ENCODE measurements around the gene STAB2.

Gene STAB2

GRCh38 chr12:103677341-103677740 is 90.3 kb downstream of the STAB2 start:
- no peaks in the 10 kb centered on the region for H3K27me3 ChIP-seq (replicated peaks)
- in situ Hi-C loops (cut with HindIII; ENCODE audit: low pct_ligation_motif_present, low sequenced_read_pairs) = no loop called here
- TF ChIP-seq CTCF (IDR thresholded peaks at IDR 0.05; ENCODE audit: low read depth, low read length, missing control alignments) = no peak
- no peak for DNase-seq
- H3K27ac ChIP-seq = no peak overlapping the region
- no peaks in the 10 kb centered on the region for H3K36me3 ChIP-seq (replicated peaks)
- H3K4me3 ChIP-seq (ENCODE audit: low read depth, low read length) = no peak overlapping the region

- Histone ChIP-seq H3K27ac (no peak overlapping the region), H3K4me3 (ENCODE audit: low read depth, low read length) (no peak overlapping the region), H3K36me3 (replicated peaks) (no peaks in the 10 kb centered on the region), H3K27me3 (replicated peaks) (no peaks in the 10 kb centered on the region)
- in situ Hi-C loops (cut with HindIII; ENCODE audit: low pct_ligation_motif_present, low sequenced_read_pairs) = no loop called here
- no peak for DNase-seq
- TF ChIP-seq CTCF (IDR thresholded peaks at IDR 0.05; ENCODE audit: low read depth, low read length, missing control alignments) = no peak
These were observed 90.8 kb downstream of the STAB2 start for GRCh38 chr12:103677905-103678304.

GRCh38 chr12:103679421-103680170 is 92.5 kb downstream of the STAB2 start:
- TF ChIP-seq CTCF (IDR thresholded peaks at IDR 0.05; ENCODE audit: low read depth, low read length, missing control alignments) = no peak
- Histone ChIP-seq H3K4me3 (ENCODE audit: low read depth, low read length) (no peak overlapping the region), H3K36me3 (replicated peaks) (no peaks in the 10 kb centered on the region), H3K27ac (no peak overlapping the region), H3K27me3 (replicated peaks) (no peaks in the 10 kb centered on the region)
- DNase-seq = no peak
- in situ Hi-C loops (cut with HindIII; ENCODE audit: low pct_ligation_motif_present, low sequenced_read_pairs) = no loop called here

- Histone ChIP-seq H3K27ac (no peak overlapping the region), H3K27me3 (replicated peaks) (no peaks in the 10 kb centered on the region), H3K36me3 (replicated peaks) (no peaks in the 10 kb centered on the region), H3K4me3 (ENCODE audit: low read depth, low read length) (no peak overlapping the region)
- no peak for DNase-seq
- in situ Hi-C loops (cut with HindIII; ENCODE audit: low pct_ligation_motif_present, low sequenced_read_pairs) = no loop called here
- TF ChIP-seq CTCF (IDR thresholded peaks at IDR 0.05; ENCODE audit: low read depth, low read length, missing control alignments) = no peak
These were observed 93.6 kb downstream of the STAB2 start for GRCh38 chr12:103680591-103681141.

- Histone ChIP-seq H3K36me3 (replicated peaks) (no peaks in the 10 kb centered on the region), H3K4me3 (ENCODE audit: low read depth, low read length) (no peak overlapping the region), H3K27ac (no peak overlapping the region), H3K27me3 (replicated peaks) (no peaks in the 10 kb centered on the region)
- no peak for TF ChIP-seq CTCF (IDR thresholded peaks at IDR 0.05; ENCODE audit: low read depth, low read length, missing control alignments)
- in situ Hi-C loops (cut with HindIII; ENCODE audit: low pct_ligation_motif_present, low sequenced_read_pairs) = no loop called here
- DNase-seq = no peak
These were observed 99.0 kb downstream of the STAB2 start for GRCh38 chr12:103686026-103686425.
